Measurements from ENCODE around the gene IPO11. TPM values are rescaled to one million over a fixed set of nuclear protein-coding genes. Genes with fewer than 3 reads are reported as not detected.

The IPO11 gene
- total and polyA plus RNA-seq, 4 donors: 4.7 to 20.6 (median 9.0) TPM

DNA sequence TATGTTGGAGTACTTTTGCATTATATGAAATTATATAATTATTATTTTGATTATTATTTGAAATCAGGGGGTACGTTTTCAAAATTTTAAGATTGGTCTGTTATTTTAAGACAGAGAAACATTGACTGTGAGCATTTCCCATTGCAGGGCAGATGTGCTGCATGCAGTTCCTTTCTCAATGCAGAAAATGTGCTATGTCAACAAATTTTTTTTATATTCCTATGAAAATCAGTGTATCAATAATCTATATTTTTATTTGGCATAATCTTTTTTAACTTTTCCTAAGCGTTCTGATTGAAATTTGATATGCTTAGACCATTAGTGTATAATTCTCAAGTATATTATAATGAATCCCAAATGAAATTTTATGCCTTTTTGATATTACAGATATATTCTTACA, 124.2 kb downstream of the IPO11 start:
- Histone ChIP-seq H3K4me3 (ENCODE audit: low read depth in 1 of 3, low read length in 3 of 3) (no peak overlapping the region), H3K9me3 (ENCODE audit: control insufficient read depth in 4 of 4, low read length in 3 of 4) (no peaks in the 10 kb centered on the region), H3K36me3 (ENCODE audit: control insufficient read depth in 4 of 4, insufficient read depth in 3 of 4, low read depth in 1 of 4, low read length in 3 of 4) (peaks cover 0 to 5% (median 2%) of the 10 kb centered on the region in 4 donors), H3K4me1 (ENCODE audit: control insufficient read depth in 4 of 4, insufficient read depth in 4 of 4, low read length in 3 of 4) (no peaks in the 10 kb centered on the region), H3K27me3 (ENCODE audit: control insufficient read depth in 4 of 4, insufficient read depth in 4 of 4, low read length in 3 of 4) (no peaks in the 10 kb centered on the region), H3K9ac (ENCODE audit: low read depth in 1 of 2, low read length in 2 of 2) (no peak overlapping the region), H3K27ac (ENCODE audit: low read depth in 1 of 2, low read length in 2 of 2) (no peak overlapping the region)
- WGBS: 97% methylated on average over 2 of the region's 2 CpGs
- no peak for TF ChIP-seq HNF4A (conservative IDR thresholded peaks at IDR 0.05)
- TF ChIP-seq REST (IDR thresholded peaks at IDR 0.05): no peak
- TF ChIP-seq, protein P1, sequence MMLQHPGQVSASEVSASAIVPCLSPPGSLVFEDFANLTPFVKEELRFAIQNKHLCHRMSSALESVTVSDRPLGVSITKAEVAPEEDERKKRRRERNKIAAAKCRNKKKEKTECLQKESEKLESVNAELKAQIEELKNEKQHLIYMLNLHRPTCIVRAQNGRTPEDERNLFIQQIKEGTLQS (IDR thresholded peaks at IDR 0.05): no peak
- no peak for TF ChIP-seq RXRA (IDR thresholded peaks at IDR 0.05)
- TF ChIP-seq MAX (IDR thresholded peaks at IDR 0.05): no peak
- TF ChIP-seq, protein P2, sequence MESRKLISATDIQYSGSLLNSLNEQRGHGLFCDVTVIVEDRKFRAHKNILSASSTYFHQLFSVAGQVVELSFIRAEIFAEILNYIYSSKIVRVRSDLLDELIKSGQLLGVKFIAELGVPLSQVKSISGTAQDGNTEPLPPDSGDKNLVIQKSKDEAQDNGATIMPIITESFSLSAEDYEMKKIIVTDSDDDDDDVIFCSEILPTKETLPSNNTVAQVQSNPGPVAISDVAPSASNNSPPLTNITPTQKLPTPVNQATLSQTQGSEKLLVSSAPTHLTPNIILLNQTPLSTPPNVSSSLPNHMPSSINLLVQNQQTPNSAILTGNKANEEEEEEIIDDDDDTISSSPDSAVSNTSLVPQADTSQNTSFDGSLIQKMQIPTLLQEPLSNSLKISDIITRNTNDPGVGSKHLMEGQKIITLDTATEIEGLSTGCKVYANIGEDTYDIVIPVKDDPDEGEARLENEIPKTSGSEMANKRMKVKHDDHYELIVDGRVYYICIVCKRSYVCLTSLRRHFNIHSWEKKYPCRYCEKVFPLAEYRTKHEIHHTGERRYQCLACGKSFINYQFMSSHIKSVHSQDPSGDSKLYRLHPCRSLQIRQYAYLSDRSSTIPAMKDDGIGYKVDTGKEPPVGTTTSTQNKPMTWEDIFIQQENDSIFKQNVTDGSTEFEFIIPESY (IDR thresholded peaks at IDR 0.05): no peak
- no peak for TF ChIP-seq HNF4G (IDR thresholded peaks at IDR 0.05)
- no peak for TF ChIP-seq CTCF (IDR thresholded peaks at IDR 0.05; ENCODE audit: low read depth, low read length, missing input control)
- TF ChIP-seq SP1 (IDR thresholded peaks at IDR 0.05): no peak
- no peak for DNase-seq (ENCODE audit: low spot score)

DNA sequence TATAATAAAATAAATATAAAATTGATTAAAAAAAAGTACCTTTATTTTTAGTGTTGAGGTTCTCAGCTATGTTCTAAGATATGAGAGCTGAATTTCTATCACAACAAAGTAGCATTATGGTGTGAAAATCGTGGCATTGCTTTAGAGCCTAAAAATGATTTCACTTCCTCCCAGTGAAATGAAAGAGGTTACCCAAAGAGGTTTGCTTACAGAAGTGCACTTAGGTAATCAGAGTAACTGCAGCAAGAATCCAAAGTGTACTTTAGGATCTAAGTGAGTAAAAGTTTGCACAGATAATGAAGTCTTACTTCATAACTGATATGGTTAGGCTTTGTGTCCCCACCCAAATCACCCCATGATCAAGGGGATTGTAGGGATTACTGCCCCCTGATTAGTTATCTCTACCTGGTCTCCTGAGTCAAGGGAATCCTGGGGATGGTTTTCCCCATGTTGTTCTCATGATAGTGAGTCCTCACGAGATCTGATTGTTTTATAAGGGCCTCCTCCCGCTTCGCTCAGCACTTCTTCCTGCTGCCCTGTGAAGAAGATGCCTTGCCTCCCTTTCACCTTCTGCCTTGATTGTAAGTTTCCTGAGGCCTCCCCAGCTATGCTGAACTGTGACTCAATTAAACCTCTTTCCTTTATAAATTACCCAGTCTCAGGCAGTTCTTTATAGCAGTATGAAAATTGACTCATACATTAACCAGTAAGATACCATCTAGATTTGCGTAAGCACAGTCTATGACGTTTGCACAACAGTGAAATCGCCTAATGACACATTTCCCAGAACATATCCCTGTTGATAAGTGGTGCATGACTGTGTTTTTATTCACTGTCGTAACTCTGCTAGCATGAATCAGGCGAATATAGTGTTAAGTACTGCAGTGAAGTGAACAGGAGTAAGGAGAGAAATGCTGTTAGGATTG, 125.7 kb downstream of the IPO11 start:
- 88% methylated on average over 9 of the region's 9 CpGs for WGBS
- H3K4me3 ChIP-seq (ENCODE audit: low read depth in 1 of 3, low read length in 3 of 3): no peak overlapping the region
- no peaks in the 10 kb centered on the region for H3K27me3 ChIP-seq (ENCODE audit: control insufficient read depth in 4 of 4, insufficient read depth in 4 of 4, low read length in 3 of 4)
- DNase-seq (ENCODE audit: low spot score): no peak
- H3K36me3 ChIP-seq (ENCODE audit: control insufficient read depth in 4 of 4, insufficient read depth in 3 of 4, low read depth in 1 of 4, low read length in 3 of 4): peaks cover 0 to 5% (median under 1%) of the 10 kb centered on the region in 4 donors
- H3K4me1 ChIP-seq (ENCODE audit: control insufficient read depth in 4 of 4, insufficient read depth in 4 of 4, low read length in 3 of 4): no peaks in the 10 kb centered on the region
- no peaks in the 10 kb centered on the region for H3K9me3 ChIP-seq (ENCODE audit: control insufficient read depth in 4 of 4, low read length in 3 of 4)
- H3K9ac ChIP-seq (ENCODE audit: low read depth in 1 of 2, low read length in 2 of 2): no peak overlapping the region
- no peak overlapping the region for H3K27ac ChIP-seq (ENCODE audit: low read depth in 1 of 2, low read length in 2 of 2)
- TF ChIP-seq FOXA1 (IDR thresholded peaks at IDR 0.05): no peak
- TF ChIP-seq MAX (IDR thresholded peaks at IDR 0.05): no peak
- no peak for TF ChIP-seq JUND (IDR thresholded peaks at IDR 0.05)
- TF ChIP-seq, protein P1 (IDR thresholded peaks at IDR 0.05): no peak
- no peak for TF ChIP-seq HNF4G (IDR thresholded peaks at IDR 0.05)
- no peak for TF ChIP-seq RAD21 (IDR thresholded peaks at IDR 0.05)
- no peak for TF ChIP-seq CTCF (IDR thresholded peaks at IDR 0.05; ENCODE audit: low read depth, low read length, missing input control)
- no peak for TF ChIP-seq REST (IDR thresholded peaks at IDR 0.05)

Data from liver (tissue), 9 donors.